Measurements from ENCODE around the gene TRIM65. TPM values are rescaled to one million over a fixed set of nuclear protein-coding genes. Genes with fewer than 3 reads are reported as not detected.
A peak's percentile ranks its signal among the peaks of the same experiment; 100 is the strongest.
"Not testable (repeated sequence)": the region's sequence is repeated elsewhere in the genome, so short reads cannot be mapped to it uniquely, and the experiment has no call there.

The TRIM65 gene
- total and polyA plus RNA-seq, 3 donors from 2014 or later: 8.6 to 25.5 (median 23.4) TPM

GRCh38 chr17:75869282-75870141, 27.2 kb downstream of the TRIM65 start:
- Histone ChIP-seq H3K27me3 (no peaks in the 10 kb centered on the region), H3K4me3 (no peak overlapping the region), H3K27ac (peak overlapping the region; percentile 73 to 90), H3K4me1 (peaks cover 59% of the 10 kb centered on the region), H3K36me3 (ENCODE audit: low read depth, missing control alignments) (no peaks in the 10 kb centered on the region), H3K9me3 (no peaks in the 10 kb centered on the region)
- intact Hi-C loops (cut with DNase I; ENCODE audit: low total_unique reads): no loop called here
- DNase-seq: peak; percentile 67
- WGBS, 2 donors: 47 to 53% methylated on average over 14 to 23 of the region's 23 CpGs
- TF ChIP-seq, protein P1, sequence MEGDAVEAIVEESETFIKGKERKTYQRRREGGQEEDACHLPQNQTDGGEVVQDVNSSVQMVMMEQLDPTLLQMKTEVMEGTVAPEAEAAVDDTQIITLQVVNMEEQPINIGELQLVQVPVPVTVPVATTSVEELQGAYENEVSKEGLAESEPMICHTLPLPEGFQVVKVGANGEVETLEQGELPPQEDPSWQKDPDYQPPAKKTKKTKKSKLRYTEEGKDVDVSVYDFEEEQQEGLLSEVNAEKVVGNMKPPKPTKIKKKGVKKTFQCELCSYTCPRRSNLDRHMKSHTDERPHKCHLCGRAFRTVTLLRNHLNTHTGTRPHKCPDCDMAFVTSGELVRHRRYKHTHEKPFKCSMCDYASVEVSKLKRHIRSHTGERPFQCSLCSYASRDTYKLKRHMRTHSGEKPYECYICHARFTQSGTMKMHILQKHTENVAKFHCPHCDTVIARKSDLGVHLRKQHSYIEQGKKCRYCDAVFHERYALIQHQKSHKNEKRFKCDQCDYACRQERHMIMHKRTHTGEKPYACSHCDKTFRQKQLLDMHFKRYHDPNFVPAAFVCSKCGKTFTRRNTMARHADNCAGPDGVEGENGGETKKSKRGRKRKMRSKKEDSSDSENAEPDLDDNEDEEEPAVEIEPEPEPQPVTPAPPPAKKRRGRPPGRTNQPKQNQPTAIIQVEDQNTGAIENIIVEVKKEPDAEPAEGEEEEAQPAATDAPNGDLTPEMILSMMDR (IDR thresholded peaks at IDR 0.05): no peak
- TF ChIP-seq POLR2A (IDR thresholded peaks at IDR 0.05): no peak

GRCh38 chr17:75868730-75869281, 27.9 kb downstream of the TRIM65 start:
- DNase-seq; intact Hi-C loops (cut with DNase I; ENCODE audit: low total_unique reads); H3K9me3 ChIP-seq; H3K27me3 ChIP-seq; H3K36me3 ChIP-seq (ENCODE audit: low read depth, missing control alignments); H3K4me3 ChIP-seq: not testable (repeated sequence)
- Histone ChIP-seq H3K4me1 (peaks cover 55% of the 10 kb centered on the region), H3K27ac (peak overlapping the region; percentile 73 to 90)
- 89 to 91% methylated on average over 6 to 12 of the region's 12 CpGs for WGBS, 2 donors

DNA sequence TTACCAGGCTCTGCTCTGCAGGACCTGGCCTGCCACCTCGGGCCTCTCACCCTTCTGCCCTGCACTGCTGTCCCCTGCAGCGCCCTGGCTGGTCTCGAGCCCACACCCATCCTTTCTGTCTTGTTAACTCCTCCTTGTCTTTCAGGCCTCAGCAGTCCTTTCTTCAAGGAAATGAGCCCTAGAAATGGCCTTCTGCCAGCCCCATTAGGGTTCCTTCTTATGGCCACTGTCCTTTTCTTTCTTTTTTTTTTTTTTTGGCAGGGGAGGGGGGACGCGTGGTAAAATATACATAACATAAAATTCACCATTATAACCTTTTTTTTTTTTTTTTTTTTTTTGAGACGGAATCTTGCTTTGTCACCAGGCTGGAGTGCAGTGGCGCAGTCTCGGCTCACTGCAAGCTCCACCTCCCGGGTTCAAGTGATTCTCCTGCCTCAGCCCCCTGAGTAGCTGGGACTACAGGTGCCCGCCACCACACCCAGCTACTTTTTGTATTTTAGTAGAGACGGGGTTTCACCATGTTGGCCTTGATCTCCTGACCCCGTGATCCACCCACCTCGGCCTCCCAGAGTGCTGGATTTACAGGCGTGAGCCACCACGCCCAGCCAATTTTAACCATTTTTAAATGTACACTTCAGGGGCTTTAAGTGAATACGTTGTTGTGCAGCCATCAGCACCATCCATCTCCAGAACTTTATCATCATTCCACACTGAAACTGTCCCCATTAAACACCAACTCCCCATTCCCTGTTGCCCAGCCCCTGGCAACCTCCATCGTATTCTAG, 31.2 kb downstream of the TRIM65 start:
- H3K9me3 ChIP-seq; H3K4me3 ChIP-seq; DNase-seq; intact Hi-C loops (cut with DNase I; ENCODE audit: low total_unique reads); H3K36me3 ChIP-seq (ENCODE audit: low read depth, missing control alignments); H3K27me3 ChIP-seq: not testable (repeated sequence)
- Histone ChIP-seq H3K27ac (peak overlapping the region in 1 of 2 donors; percentile 30), H3K4me1 (peaks cover 37% of the 10 kb centered on the region)
- WGBS, 2 donors: 81% methylated on average over 17 of the region's 17 CpGs

DNA sequence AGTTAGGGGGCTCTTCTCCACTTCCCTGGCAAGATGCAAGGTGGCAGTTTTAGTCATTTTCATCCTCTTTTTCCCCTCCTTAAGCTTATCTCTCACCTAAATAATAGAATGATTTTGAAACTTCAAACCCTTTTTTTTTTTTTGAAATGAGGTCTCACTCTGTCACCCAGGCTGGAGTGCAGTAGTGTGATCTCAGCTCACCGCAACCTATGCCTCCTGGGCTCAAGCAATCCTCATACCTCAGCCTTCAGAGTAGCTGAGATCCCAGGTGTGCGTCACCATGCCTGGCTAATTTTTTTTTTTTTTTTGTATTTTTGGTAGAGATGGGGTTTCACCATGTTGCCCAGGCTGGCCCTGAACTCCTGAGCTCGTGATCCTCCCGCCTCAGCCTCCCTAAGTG, 31.9 kb downstream of the TRIM65 start:
- H3K4me3 ChIP-seq; H3K9me3 ChIP-seq; H3K36me3 ChIP-seq (ENCODE audit: low read depth, missing control alignments); DNase-seq; H3K27me3 ChIP-seq; intact Hi-C loops (cut with DNase I; ENCODE audit: low total_unique reads): not testable (repeated sequence)
- WGBS, 2 donors: 80 to 86% methylated on average over 4 of the region's 4 CpGs
- Histone ChIP-seq H3K4me1 (peaks cover 31% of the 10 kb centered on the region), H3K27ac (peak overlapping the region in 1 of 2 donors; percentile 53)

- no peaks in the 10 kb centered on the region for H3K9me3 ChIP-seq
- intact Hi-C loops (cut with DNase I; ENCODE audit: low total_unique reads): no loop called here
- no peaks in the 10 kb centered on the region for H3K27me3 ChIP-seq
- H3K4me3 ChIP-seq: no peak overlapping the region
- TF ChIP-seq, protein P1 (IDR thresholded peaks at IDR 0.05): no peak
- TF ChIP-seq POLR2A (IDR thresholded peaks at IDR 0.05): no peak
- WGBS, 2 donors: 37 to 47% methylated on average over 6 to 8 of the region's 8 CpGs
- H3K36me3 ChIP-seq (ENCODE audit: low read depth, missing control alignments): no peaks in the 10 kb centered on the region
- peaks cover 26% of the 10 kb centered on the region for H3K4me1 ChIP-seq
- peak overlapping the region in 1 of 2 donors; percentile 53 for H3K27ac ChIP-seq
- peak; percentile 77 for DNase-seq
Measured at GRCh38 chr17:75864448-75864871, 32.3 kb downstream of the TRIM65 start.

DNA sequence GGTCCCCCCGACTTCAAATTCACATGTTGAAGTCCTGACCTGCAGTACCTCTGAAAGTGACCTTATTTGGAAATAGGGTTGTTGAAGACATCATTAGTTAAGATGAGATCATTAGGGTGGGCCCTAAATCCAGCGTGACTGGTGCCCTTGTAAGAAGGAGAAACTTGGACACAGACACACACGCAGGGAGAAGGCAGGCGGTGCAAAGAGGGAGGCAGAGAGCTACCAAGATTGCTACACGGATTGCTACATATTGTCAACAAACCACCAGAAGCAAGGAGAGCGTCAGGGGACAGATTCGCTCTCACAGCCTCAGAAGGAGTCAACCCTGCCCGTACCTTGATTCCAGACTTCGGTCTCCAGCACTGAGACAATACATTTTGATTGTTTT, 34.8 kb downstream of the TRIM65 start:
- 65 to 75% methylated on average over 9 of the region's 9 CpGs for WGBS, 2 donors
- no peaks in the 10 kb centered on the region for H3K36me3 ChIP-seq (ENCODE audit: low read depth, missing control alignments)
- peaks cover 17% of the 10 kb centered on the region for H3K4me1 ChIP-seq
- intact Hi-C loops (cut with DNase I; ENCODE audit: low total_unique reads): no loop called here
- no peaks in the 10 kb centered on the region for H3K9me3 ChIP-seq
- H3K4me3 ChIP-seq: no peak overlapping the region
- DNase-seq: peak; percentile 90
- no peaks in the 10 kb centered on the region for H3K27me3 ChIP-seq
- peak overlapping the region; percentile 39 to 66 for H3K27ac ChIP-seq
- TF ChIP-seq, protein P1 (IDR thresholded peaks at IDR 0.05): no peak
- TF ChIP-seq POLR2A (IDR thresholded peaks at IDR 0.05): no peak

DNA sequence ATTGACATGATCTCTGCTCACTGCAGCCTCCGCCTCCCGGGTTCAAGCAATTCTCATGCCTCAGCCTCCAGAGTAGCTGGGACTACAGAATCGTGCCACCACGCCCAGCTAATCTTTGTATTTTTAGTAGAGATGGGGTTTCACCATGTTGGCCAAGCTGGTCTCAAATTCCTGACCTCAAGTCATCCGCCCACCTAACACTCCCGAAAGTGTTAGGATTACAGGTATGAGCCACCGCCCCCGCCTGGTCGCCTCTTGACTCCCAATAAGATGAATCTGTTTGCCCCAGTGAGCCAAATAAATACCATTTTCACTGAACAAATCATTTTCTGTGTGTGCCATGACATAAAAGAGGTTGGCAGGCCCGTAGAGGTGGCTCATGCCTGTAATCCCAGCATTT, 37.4 kb downstream of the TRIM65 start:
- intact Hi-C loops (cut with DNase I; ENCODE audit: low total_unique reads): not testable (repeated sequence)
- 87 to 96% methylated on average over 10 of the region's 10 CpGs for WGBS, 2 donors

More for the DNA sequence above, 37.4 kb downstream of the TRIM65 start:
- not testable (repeated sequence) for H3K4me3 ChIP-seq; DNase-seq; H3K27ac ChIP-seq; H3K36me3 ChIP-seq (ENCODE audit: low read depth, missing control alignments); H3K27me3 ChIP-seq; H3K9me3 ChIP-seq
- H3K4me1 ChIP-seq: peaks cover 17% of the 10 kb centered on the region
